ENCODE measurements around the gene SLC16A7. TPM values are rescaled to one million over a fixed set of nuclear protein-coding genes. Genes with fewer than 3 reads are reported as not detected.

The SLC16A7 gene
- total and polyA plus RNA-seq, 10 of the 15 experiments (the other 5 are each of a cell fraction or from before 2014, with no cell fraction given) = 1.5 to 12.9 (median 6.7) TPM

GRCh38 chr12:59597385-59597781 is 1.6 kb downstream of the SLC16A7 start:
- intact Hi-C loops (cut with micrococcal nuclease; ENCODE audit: unreplicated experiment) = loop anchor here (5.0 kb wide), 2 partner anchors 180 to 195 kb away; no protein-coding TSS in a partner anchor
- POLR2A ChIA-PET = no interaction called here
- Histone ChIP-seq H4K20me1 (ENCODE audit: control insufficient read depth, insufficient read depth) (no peaks in the 10 kb centered on the region), H3K9ac (ENCODE audit: control insufficient read depth, insufficient read depth, low read length) (peak overlapping the region; percentile 82), H3K27me3 (replicated peaks in 1 of 2; ENCODE audit: control insufficient read depth in 2 of 2, insufficient read depth in 2 of 2, low read length in 1 of 2) (no peaks in the 10 kb centered on the region), H3K4me3 (peak overlapping the region; percentile 84), H3K4me1 (ENCODE audit: control insufficient read depth, insufficient read depth, low read length) (no peaks in the 10 kb centered on the region), H3K27ac (ENCODE audit: control insufficient read depth, insufficient read depth) (peak overlapping the region; percentile 89), H3K79me2 (ENCODE audit: control insufficient read depth, insufficient read depth, low read length) (no peaks in the 10 kb centered on the region; the same call in none of the 2 replicates), H3K4me2 (ENCODE audit: control insufficient read depth, insufficient read depth) (peak overlapping the region; percentile 78), H3K36me3 (ENCODE audit: control insufficient read depth in 2 of 2, insufficient read depth in 2 of 2, low read length in 1 of 2) (no peaks in the 10 kb centered on the region), H3K9me3 (replicated peaks; ENCODE audit: control insufficient read depth, insufficient read depth, low read length) (no peaks in the 10 kb centered on the region), H2AFZ (ENCODE audit: control insufficient read depth, low read depth, low read length) (peak overlapping the region; percentile 57)
- SMC1A ChIA-PET (ENCODE audit: uncharacterized antibody, unreplicated experiment) = interaction anchor here (1.3 to 1.5 kb wide), 2 partner anchors 40 to 187 kb away, joined by 4 to 5 read pairs; no protein-coding TSS in a partner anchor
- ATAC-seq = peak; percentile 65
- CTCF ChIA-PET = no interaction called here
- FAIRE-seq = peak; percentile 94
- in situ Hi-C loops (cut with MboI) = no loop called here
- RAD21 ChIA-PET (ENCODE audit: unreplicated experiment) = no interaction called here
- 0% methylated on average over 2 of the region's 2 CpGs for WGBS (ENCODE audit: insufficient coverage, insufficient replicate concordance, low lambda C conversion rate, missing lambda C conversion rate)
- peak; percentile 75 for DNase-seq (ENCODE audit: low read depth, low spot score)
- BruUV-seq (replicated peaks) = no TSS peak
- TF ChIP-seq YY1 (IDR thresholded peaks at IDR 0.05; ENCODE audit: low read depth, low read length) (peak; percentile 27; the same call in 1 of the 2 replicates), CEBPB (IDR thresholded peaks at IDR 0.05; ENCODE audit: borderline replicate concordance in 1 of 2, low read depth in 2 of 2, low read length in 2 of 2) (peak in 1 of 2 experiments; percentile 83; a peak in 1 of 4 replicates), IRF5 (IDR thresholded peaks at IDR 0.05; ENCODE audit: borderline replicate concordance) (no peak), EED (IDR thresholded peaks at IDR 0.05; ENCODE audit: low read depth) (0 out of 2 replicates have a peak, but pooled peaks have one; percentile 16), FOXM1 (IDR thresholded peaks at IDR 0.05; ENCODE audit: low read depth, low read length) (0 out of 2 replicates have a peak, but pooled peaks have one; percentile 62), RB1 (IDR thresholded peaks at IDR 0.05; ENCODE audit: borderline replicate concordance) (no peak), TAF1 (IDR thresholded peaks at IDR 0.05; ENCODE audit: borderline replicate concordance, low read depth, low read length) (peak; percentile 14; the same call in 1 of the 2 replicates), TCF12 (IDR thresholded peaks at IDR 0.05; ENCODE audit: low read depth, low read length) (no peak), GATAD2B (conservative IDR thresholded peaks at IDR 0.05; ENCODE audit: low read depth) (no peak), NBN (IDR thresholded peaks at IDR 0.05) (no peak), KLF5 (IDR thresholded peaks at IDR 0.05; ENCODE audit: partially characterized antibody) (no peak), PKNOX1 (IDR thresholded peaks at IDR 0.05) (no peak), CREM (IDR thresholded peaks at IDR 0.05; ENCODE audit: low read depth) (peak; percentile 34; the same call in 1 of the 2 replicates), ATF2 (IDR thresholded peaks at IDR 0.05; ENCODE audit: low read length) (no peak), RBBP5 (conservative IDR thresholded peaks at IDR 0.05) (no peak), E4F1 (IDR thresholded peaks at IDR 0.05; ENCODE audit: borderline replicate concordance, partially characterized antibody) (no peak), SKIL (IDR thresholded peaks at IDR 0.05; ENCODE audit: low read depth, poor library complexity, severe bottlenecking) (no peak)
